ENCODE data around the gene MYO5C. TPM values are rescaled to one million over a fixed set of nuclear protein-coding genes. Genes with fewer than 3 reads are reported as not detected.

The MYO5C gene
- total and polyA plus RNA-seq, 2 donors (not counting 3 experiments of a cell fraction or from before 2014, with no cell fraction given), result 7.5 to 19.4 TPM

- Histone ChIP-seq H2AFZ (ENCODE audit: low read depth, low read length) (no peak overlapping the region), H3K4me1 (ENCODE audit: control insufficient read depth, extremely low read depth, insufficient read depth, low read length) (no peaks in the 10 kb centered on the region), H3K79me2 (ENCODE audit: control insufficient read depth, insufficient read depth, low read length) (no peaks in the 10 kb centered on the region), H3K9me1 (replicated peaks; ENCODE audit: control insufficient read depth, extremely low read depth, insufficient read depth, low read length) (no peaks in the 10 kb centered on the region), H3K9ac (replicated peaks; ENCODE audit: extremely low read depth, insufficient read depth, low read length) (no peak overlapping the region), H3K27ac (ENCODE audit: insufficient read depth, low read depth, low read length) (no peak overlapping the region), H3K27me3 (ENCODE audit: control insufficient read depth in 2 of 2, insufficient read depth in 2 of 2, low read length in 2 of 2) (no peaks in the 10 kb centered on the region), H3K36me3 (ENCODE audit: control insufficient read depth in 2 of 2, extremely low read depth in 1 of 2, insufficient read depth in 2 of 2, low read length in 2 of 2) (peaks cover 20 to 22% of the 10 kb centered on the region in 2 experiments), H3K4me2 (ENCODE audit: insufficient read depth, low read length) (no peak overlapping the region), H3K4me3 (replicated peaks in 1 of 3; ENCODE audit: insufficient read depth in 1 of 3, low read depth in 1 of 3, low read length in 3 of 3) (no peak overlapping the region), H4K20me1 (replicated peaks; ENCODE audit: control insufficient read depth, extremely low read depth, insufficient read depth, low read length) (no peaks in the 10 kb centered on the region), H3K9me3 (replicated peaks; ENCODE audit: control insufficient read depth, insufficient read depth, low read length) (no peaks in the 10 kb centered on the region)
- CTCF ChIA-PET, result no interaction called here
- POLR2A ChIA-PET, result no interaction called here
- BruUV-seq (replicated peaks), result no TSS peak
- TF ChIP-seq MYC (IDR thresholded peaks at IDR 0.05; ENCODE audit: low read depth, low read length), result no peak
- TF ChIP-seq CTCF (IDR thresholded peaks at IDR 0.05; ENCODE audit: extremely low read depth in 1 of 2, insufficient read depth in 1 of 2, low read depth in 1 of 2, low read length in 2 of 2), result no peak
- no peak for TF ChIP-seq JUN (IDR thresholded peaks at IDR 0.05; ENCODE audit: borderline replicate concordance, insufficient read depth, insufficient read length, low read depth)
- TF ChIP-seq FOS (IDR thresholded peaks at IDR 0.05; ENCODE audit: borderline replicate concordance, insufficient read depth, low read length), result no peak
- TF ChIP-seq GATA2 (IDR thresholded peaks at IDR 0.05; ENCODE audit: insufficient read depth, insufficient read length, low read depth, low read length), result no peak
- TF ChIP-seq POLR2A (IDR thresholded peaks at IDR 0.05; ENCODE audit: low read depth, low read length), result no peak
- no peak for TF ChIP-seq MAX (IDR thresholded peaks at IDR 0.05; ENCODE audit: insufficient read depth, insufficient read length)
- no peak for TF ChIP-seq EZH2 (IDR thresholded peaks at IDR 0.05; ENCODE audit: borderline replicate concordance, low read depth, low read length, severe bottlenecking)
- no peak for TF ChIP-seq POLR2AphosphoS5 (IDR thresholded peaks at IDR 0.05; ENCODE audit: insufficient read depth, low read depth, low read length)
- intact Hi-C loops (cut with micrococcal nuclease), result no loop called here
- dilution Hi-C loops (cut with MboI; ENCODE audit: extremely low pct_ligation_motif_present, low sequenced_read_pairs), result no loop called here
- FAIRE-seq (no peak), DNase-seq (ENCODE audit: low read depth, low spot score) (no peak)
Observed at GRCh38 chr15:52317022-52317421, 21.4 kb upstream of the MYO5C start.
